Fibroblast of the conjunctiva (primary cell): ENCODE results near the gene TAF7L.

ENCODE experiments used
- DNase-seq: peaks from one replicate; pipeline ENCODE4 v3.0.0-alpha.2; 2010; ENCODE audit warnings: low read depth

Gene TAF7L

DNA sequence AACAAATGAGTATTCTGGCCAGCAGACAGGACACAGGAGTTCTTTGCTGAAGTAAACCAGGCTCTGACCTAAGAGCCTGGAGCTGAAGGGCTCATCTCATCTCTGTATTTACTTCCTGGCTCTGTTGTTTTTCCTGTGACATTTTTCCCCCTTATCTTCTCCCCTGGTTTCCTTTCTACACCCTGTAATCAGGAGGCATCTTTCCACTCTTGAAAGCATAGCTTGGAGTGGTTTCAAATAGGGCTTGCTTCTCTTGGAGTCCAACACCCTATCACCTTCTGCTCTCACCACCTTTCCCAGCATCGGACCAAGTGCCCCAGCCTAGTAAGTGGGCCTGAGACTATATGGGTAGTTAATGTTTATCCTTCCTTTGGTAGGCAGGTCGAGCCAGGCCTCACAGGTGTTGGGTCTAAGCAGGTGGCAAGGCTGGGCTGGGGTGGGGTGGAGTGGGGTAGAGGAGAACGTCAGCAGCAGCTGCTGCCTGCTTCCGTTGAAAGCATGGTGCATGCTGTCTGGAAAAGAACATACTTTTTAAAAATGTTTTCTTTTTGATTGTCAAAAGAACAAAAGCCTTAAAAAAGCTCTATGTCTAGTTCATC, 70.4 kb downstream of the TAF7L start:
- DNase-seq: no peak

DNA sequence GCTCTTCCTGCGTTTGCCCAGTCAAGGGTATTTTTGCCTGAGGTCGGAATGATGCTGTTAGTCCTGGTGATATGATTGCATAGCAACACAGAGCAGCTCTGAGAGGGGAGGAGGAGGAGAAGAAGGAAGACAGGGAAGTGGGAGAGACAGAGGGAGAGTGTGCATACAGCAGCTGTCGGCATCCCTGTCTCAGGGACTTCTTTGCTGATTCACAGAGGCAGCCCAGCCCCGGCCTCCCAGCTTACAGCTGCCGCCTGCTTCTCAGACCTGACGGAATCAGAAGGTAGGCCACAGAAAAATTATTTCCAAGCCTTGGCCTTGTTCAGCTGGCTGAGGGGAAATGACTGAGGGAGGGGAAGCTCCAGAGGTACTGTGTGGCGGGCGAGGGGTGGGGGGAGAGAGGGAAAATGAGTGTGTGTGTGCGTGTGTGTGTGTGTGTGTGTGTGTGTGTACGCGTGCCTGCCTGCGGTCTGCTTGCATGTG, 71.2 kb downstream of the TAF7L start:
- DNase-seq: no peak

- no peak for DNase-seq
These were observed 71.8 kb downstream of the TAF7L start, which contains the start of gene DRP2 for GRCh38 chrX:101219116-101219863. Gene DRP2, plus strand, starts transcription at chrX:101219786. Its CDS starts 11,862 bp downstream, at chrX:101231648.
